ENCODE data around the gene MAP2K5.

- TF ChIP-seq KLF1 (tag by site-specific recombination; IDR thresholded peaks at IDR 0.05) (no peak), PRDM6 (tag by site-specific recombination; IDR thresholded peaks at IDR 0.05) (peak; percentile 94), CTCF (tag by site-specific recombination; IDR thresholded peaks at IDR 0.05) (no peak), ZNF549 (tag by site-specific recombination; IDR thresholded peaks at IDR 0.05) (no peak), SP2 (tag by site-specific recombination; IDR thresholded peaks at IDR 0.05) (no peak), ZNF211 (tag by site-specific recombination; IDR thresholded peaks at IDR 0.05; ENCODE audit: low read depth) (no peak), MEIS1 (CRISPR knock-in tag; IDR thresholded peaks at IDR 0.05; ENCODE audit: borderline replicate concordance) (no peak)
These were observed 190.3 kb downstream of the MAP2K5 start for GRCh38 chr15:67732671-67733374.
